Measurements from ENCODE around the gene TTYH2.

DNA sequence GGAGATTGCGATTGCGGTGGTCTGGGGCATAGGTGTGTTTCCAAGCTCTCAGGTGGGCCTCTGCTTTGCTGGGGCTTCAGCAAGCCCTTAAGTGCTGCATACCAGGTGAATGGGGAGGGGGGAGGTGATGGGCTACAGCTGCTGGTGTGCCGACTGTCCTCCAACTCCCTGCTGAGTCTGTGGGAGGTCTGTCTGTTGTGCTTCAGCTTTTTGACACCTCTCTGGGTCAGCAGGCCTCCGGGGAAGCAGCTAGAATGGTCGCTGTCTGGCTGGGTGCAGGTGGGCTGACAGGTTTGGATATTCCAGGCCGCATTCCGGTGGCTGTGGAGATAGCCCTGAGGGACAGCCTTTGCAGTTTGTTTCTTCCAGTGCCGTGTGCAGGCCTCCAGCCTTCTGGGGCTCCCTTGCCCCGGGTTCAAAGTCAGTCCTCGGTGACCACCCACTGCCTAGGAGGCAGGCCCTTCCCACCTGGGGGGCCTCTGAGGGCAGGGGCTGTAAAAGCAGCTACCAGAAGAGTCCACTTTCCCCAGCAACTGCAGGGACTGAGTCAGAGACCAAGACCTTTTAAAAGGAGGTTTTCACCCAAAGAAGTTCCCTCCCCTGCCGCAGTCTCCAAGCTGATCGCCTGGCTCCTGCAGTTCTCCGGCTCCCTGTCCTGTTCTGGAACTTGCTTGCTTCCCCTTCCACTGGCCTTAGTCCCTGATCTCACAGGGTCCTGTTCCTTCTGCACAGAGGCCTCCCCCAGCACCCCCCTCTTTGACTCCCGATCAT lies 2.0 kb upstream of the TTYH2 start:
- TF ChIP-seq EZH2 (IDR thresholded peaks at IDR 0.05; ENCODE audit: borderline replicate concordance, control insufficient read depth, low read depth, low read length): no peak
- TF ChIP-seq REST (IDR thresholded peaks at IDR 0.05; ENCODE audit: low read depth, low read length): no peak
- TF ChIP-seq HDGF (IDR thresholded peaks at IDR 0.05): no peak
- peak; percentile 15; the same call in 1 of the 2 replicates for TF ChIP-seq POLR2AphosphoS5 (IDR thresholded peaks at IDR 0.05; ENCODE audit: low read length)
- TF ChIP-seq, protein P1, sequence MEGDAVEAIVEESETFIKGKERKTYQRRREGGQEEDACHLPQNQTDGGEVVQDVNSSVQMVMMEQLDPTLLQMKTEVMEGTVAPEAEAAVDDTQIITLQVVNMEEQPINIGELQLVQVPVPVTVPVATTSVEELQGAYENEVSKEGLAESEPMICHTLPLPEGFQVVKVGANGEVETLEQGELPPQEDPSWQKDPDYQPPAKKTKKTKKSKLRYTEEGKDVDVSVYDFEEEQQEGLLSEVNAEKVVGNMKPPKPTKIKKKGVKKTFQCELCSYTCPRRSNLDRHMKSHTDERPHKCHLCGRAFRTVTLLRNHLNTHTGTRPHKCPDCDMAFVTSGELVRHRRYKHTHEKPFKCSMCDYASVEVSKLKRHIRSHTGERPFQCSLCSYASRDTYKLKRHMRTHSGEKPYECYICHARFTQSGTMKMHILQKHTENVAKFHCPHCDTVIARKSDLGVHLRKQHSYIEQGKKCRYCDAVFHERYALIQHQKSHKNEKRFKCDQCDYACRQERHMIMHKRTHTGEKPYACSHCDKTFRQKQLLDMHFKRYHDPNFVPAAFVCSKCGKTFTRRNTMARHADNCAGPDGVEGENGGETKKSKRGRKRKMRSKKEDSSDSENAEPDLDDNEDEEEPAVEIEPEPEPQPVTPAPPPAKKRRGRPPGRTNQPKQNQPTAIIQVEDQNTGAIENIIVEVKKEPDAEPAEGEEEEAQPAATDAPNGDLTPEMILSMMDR (IDR thresholded peaks at IDR 0.05 in 2 of 3, conservative IDR thresholded peaks at IDR 0.05 in 1 of 3; ENCODE audit: control insufficient read depth in 2 of 3, extremely low read depth in 1 of 3, insufficient read depth in 1 of 3, low read depth in 3 of 3, low read length in 3 of 3): no peak
- no peak for TF ChIP-seq RELA (IDR thresholded peaks at IDR 0.05; ENCODE audit: borderline replicate concordance, partially characterized antibody)
- TF ChIP-seq, protein P2, sequence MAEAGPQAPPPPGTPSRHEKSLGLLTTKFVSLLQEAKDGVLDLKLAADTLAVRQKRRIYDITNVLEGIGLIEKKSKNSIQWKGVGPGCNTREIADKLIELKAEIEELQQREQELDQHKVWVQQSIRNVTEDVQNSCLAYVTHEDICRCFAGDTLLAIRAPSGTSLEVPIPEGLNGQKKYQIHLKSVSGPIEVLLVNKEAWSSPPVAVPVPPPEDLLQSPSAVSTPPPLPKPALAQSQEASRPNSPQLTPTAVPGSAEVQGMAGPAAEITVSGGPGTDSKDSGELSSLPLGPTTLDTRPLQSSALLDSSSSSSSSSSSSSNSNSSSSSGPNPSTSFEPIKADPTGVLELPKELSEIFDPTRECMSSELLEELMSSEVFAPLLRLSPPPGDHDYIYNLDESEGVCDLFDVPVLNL (IDR thresholded peaks at IDR 0.05; ENCODE audit: low read depth, low read length): no peak
- TF ChIP-seq SREBF2 (IDR thresholded peaks at IDR 0.05; ENCODE audit: low read length): no peak
- no peak for TF ChIP-seq SIN3A (IDR thresholded peaks at IDR 0.05; ENCODE audit: low read depth, low read length)

Measured in GM12878 (cell line).